ENCODE results near the gene RAD23A.

The RAD23A gene

GRCh38 chr19:12933287-12934072, 12.2 kb upstream of the RAD23A start, which contains the start of gene FARSA:
TSS of gene FARSA (minus strand) at chr19:12933711. CDS start at chr19:12933696, 15 bp downstream.
- TF ChIP-seq TAF1 (IDR thresholded peaks at IDR 0.05; ENCODE audit: low read depth) (peak; percentile 98), EP300 (IDR thresholded peaks at IDR 0.05; ENCODE audit: borderline replicate concordance) (no peak), ZBTB7A (IDR thresholded peaks at IDR 0.05; ENCODE audit: low read depth) (no peak), NFIC (IDR thresholded peaks at IDR 0.05) (no peak), TEAD4 (IDR thresholded peaks at IDR 0.05) (no peak), USF1 (IDR thresholded peaks at IDR 0.05) (peak; percentile 81), MAX (IDR thresholded peaks at IDR 0.05) (peak; percentile 90), RAD21 (IDR thresholded peaks at IDR 0.05; ENCODE audit: low read depth) (no peak), FOXM1 (IDR thresholded peaks at IDR 0.05; ENCODE audit: borderline replicate concordance, low read depth) (no peak), EGR1 (IDR thresholded peaks at IDR 0.05) (peak; percentile 98), CREB1 (IDR thresholded peaks at IDR 0.05; ENCODE audit: low read depth) (no peak), TCF12 (IDR thresholded peaks at IDR 0.05; ENCODE audit: low read depth) (0 out of 2 replicates have a peak, but pooled peaks have one; percentile 26), YY1 (IDR thresholded peaks at IDR 0.05; ENCODE audit: low read depth) (peak; percentile 100), CEBPB (IDR thresholded peaks at IDR 0.05) (no peak)
- TF ChIP-seq, protein P1, sequence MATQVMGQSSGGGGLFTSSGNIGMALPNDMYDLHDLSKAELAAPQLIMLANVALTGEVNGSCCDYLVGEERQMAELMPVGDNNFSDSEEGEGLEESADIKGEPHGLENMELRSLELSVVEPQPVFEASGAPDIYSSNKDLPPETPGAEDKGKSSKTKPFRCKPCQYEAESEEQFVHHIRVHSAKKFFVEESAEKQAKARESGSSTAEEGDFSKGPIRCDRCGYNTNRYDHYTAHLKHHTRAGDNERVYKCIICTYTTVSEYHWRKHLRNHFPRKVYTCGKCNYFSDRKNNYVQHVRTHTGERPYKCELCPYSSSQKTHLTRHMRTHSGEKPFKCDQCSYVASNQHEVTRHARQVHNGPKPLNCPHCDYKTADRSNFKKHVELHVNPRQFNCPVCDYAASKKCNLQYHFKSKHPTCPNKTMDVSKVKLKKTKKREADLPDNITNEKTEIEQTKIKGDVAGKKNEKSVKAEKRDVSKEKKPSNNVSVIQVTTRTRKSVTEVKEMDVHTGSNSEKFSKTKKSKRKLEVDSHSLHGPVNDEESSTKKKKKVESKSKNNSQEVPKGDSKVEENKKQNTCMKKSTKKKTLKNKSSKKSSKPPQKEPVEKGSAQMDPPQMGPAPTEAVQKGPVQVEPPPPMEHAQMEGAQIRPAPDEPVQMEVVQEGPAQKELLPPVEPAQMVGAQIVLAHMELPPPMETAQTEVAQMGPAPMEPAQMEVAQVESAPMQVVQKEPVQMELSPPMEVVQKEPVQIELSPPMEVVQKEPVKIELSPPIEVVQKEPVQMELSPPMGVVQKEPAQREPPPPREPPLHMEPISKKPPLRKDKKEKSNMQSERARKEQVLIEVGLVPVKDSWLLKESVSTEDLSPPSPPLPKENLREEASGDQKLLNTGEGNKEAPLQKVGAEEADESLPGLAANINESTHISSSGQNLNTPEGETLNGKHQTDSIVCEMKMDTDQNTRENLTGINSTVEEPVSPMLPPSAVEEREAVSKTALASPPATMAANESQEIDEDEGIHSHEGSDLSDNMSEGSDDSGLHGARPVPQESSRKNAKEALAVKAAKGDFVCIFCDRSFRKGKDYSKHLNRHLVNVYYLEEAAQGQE (IDR thresholded peaks at IDR 0.05; ENCODE audit: low read depth) = peak; percentile 20; the same call in 1 of the 2 replicates

DNA sequence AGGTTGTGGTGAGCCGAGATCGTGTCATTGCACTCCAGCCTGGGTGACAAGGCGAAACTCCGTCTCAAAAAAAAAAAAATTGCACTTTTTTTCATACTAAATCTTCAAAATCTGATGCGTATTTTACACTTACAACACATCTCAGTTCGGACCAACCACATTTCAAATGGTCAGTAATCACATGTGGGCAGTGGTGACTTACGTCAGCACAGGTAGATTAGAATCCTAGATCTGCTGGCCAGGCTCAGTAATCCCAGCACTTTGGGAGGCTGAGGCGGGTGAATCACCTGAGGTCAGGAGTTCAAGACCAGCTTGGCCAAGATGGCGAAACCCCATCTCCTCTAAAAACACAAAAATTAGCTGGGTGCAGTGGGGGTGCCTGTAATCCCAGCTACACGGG, 10.6 kb upstream of the RAD23A start:
- TF ChIP-seq CREB1 (IDR thresholded peaks at IDR 0.05; ENCODE audit: low read depth) (no peak), RAD21 (IDR thresholded peaks at IDR 0.05; ENCODE audit: low read depth) (no peak), TEAD4 (IDR thresholded peaks at IDR 0.05) (no peak), EP300 (IDR thresholded peaks at IDR 0.05; ENCODE audit: borderline replicate concordance) (no peak), CEBPB (IDR thresholded peaks at IDR 0.05) (no peak), ZBTB7A (IDR thresholded peaks at IDR 0.05; ENCODE audit: low read depth) (no peak), USF1 (IDR thresholded peaks at IDR 0.05) (no peak), MAX (IDR thresholded peaks at IDR 0.05) (no peak), FOXM1 (IDR thresholded peaks at IDR 0.05; ENCODE audit: borderline replicate concordance, low read depth) (no peak), EGR1 (IDR thresholded peaks at IDR 0.05) (no peak), YY1 (IDR thresholded peaks at IDR 0.05; ENCODE audit: low read depth) (no peak), NFIC (IDR thresholded peaks at IDR 0.05) (no peak), TAF1 (IDR thresholded peaks at IDR 0.05; ENCODE audit: low read depth) (no peak), TCF12 (IDR thresholded peaks at IDR 0.05; ENCODE audit: low read depth) (no peak)
- TF ChIP-seq, protein P1 (IDR thresholded peaks at IDR 0.05; ENCODE audit: low read depth) = no peak

DNA sequence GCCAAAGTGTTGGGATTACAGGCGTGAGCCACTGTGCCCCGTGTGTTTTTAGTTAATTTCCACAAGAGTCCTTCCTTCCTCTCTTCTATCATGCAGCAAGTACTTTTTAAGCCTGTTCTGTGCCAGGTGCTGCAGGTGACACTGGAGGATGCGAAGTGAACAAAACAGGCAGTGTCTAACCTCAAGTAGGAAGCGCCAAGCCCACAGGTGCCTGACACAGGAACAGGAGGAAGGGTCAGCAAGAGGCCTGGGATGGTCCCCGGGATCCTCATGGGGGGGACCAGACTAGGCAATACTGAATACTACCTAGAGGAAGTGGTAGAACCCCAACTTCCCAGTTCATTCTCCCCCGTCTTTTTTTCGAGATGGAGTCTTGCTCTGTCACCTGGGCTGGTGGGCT, 9.1 kb upstream of the RAD23A start:
- TF ChIP-seq NFIC (IDR thresholded peaks at IDR 0.05) (no peak), TAF1 (IDR thresholded peaks at IDR 0.05; ENCODE audit: low read depth) (no peak), MAX (IDR thresholded peaks at IDR 0.05) (no peak), TEAD4 (IDR thresholded peaks at IDR 0.05) (no peak), TCF12 (IDR thresholded peaks at IDR 0.05; ENCODE audit: low read depth) (no peak), EGR1 (IDR thresholded peaks at IDR 0.05) (no peak)

- TF ChIP-seq MAX (IDR thresholded peaks at IDR 0.05) = no peak
- peak; percentile 74 for TF ChIP-seq USF1 (IDR thresholded peaks at IDR 0.05)
Observed at GRCh38 chr19:12937093-12937926, 8.4 kb upstream of the RAD23A start.
